Muscle of back (tissue), 11 donors: Measurements from ENCODE around the gene CFTR. TPM values are rescaled to one million over a fixed set of nuclear protein-coding genes. Genes with fewer than 3 reads are reported as not detected.
"Not testable (repeated sequence)": the region's sequence is repeated elsewhere in the genome, so short reads cannot be mapped to it uniquely, and the experiment has no call there.

Experiments
- DNase-seq, 3 donors: peaks; one replicate each; pipeline versions ENCODE4 v3.0.0 to v3.0.0-alpha.2; 2013
- polyA plus RNA-seq, 10 donors: library from polyadenylated mRNA; unstranded; fragments of 120-200 nt; gene quantifications; one replicate each; pipeline ENCODE4 v1.2.1, GENCODE V29; 2013; ENCODE audit not compliant: insufficient read length in 10 of 10

The CFTR gene
- polyA plus RNA-seq, 10 donors = 0.17 to 1.3 (median 0.43) TPM

- no peak for DNase-seq
Observed at GRCh38 chr7:117686311-117686935, 206.6 kb downstream of the CFTR start.

GRCh38 chr7:117688126-117688525 lies 208.3 kb downstream of the CFTR start:
- no peak for DNase-seq

GRCh38 chr7:117689406-117689805 lies 209.6 kb downstream of the CFTR start:
- no peak for DNase-seq

- no peak for DNase-seq
Observed at GRCh38 chr7:117690147-117690546, 210.3 kb downstream of the CFTR start.

- peak in 2 of 3 donors; percentile 11 to 21 for DNase-seq
Observed at GRCh38 chr7:117692338-117692737, 212.5 kb downstream of the CFTR start.

- peak in 1 of 3 donors; percentile 9 for DNase-seq
Observed at GRCh38 chr7:117698018-117698417, 218.2 kb downstream of the CFTR start.

GRCh38 chr7:117704063-117704462 lies 224.2 kb downstream of the CFTR start:
- DNase-seq = no peak

GRCh38 chr7:117705630-117706029 lies 225.8 kb downstream of the CFTR start:
- no peak for DNase-seq

GRCh38 chr7:117706210-117706609 lies 226.4 kb downstream of the CFTR start:
- DNase-seq = no peak

- DNase-seq = no peak
Observed at GRCh38 chr7:117707080-117707479, 227.3 kb downstream of the CFTR start.

- DNase-seq = not testable (repeated sequence)
Observed at GRCh38 chr7:117708173-117708572, 228.3 kb downstream of the CFTR start.

- no peak for DNase-seq
Observed at GRCh38 chr7:117711556-117711955, 231.7 kb downstream of the CFTR start.

- peak in 2 of 3 donors; percentile 15 to 22 for DNase-seq
Observed at GRCh38 chr7:117715784-117716445, 236.1 kb downstream of the CFTR start.

- no peak for DNase-seq
Observed at GRCh38 chr7:117716707-117717299, 237.0 kb downstream of the CFTR start.

- DNase-seq = no peak
Observed at GRCh38 chr7:117717357-117717756, 237.5 kb downstream of the CFTR start.

Other genes with a start within 250 kb of the CFTR start
- 10 to 100 TPM in 2 of 10 donors, 1 to 10 TPM in 8; 1.2 to 13.0 (median 3.9) TPM for gene WNT2, start 157.0 kb upstream of the CFTR start, polyA plus RNA-seq
- gene ASZ1, start 52.5 kb upstream of the CFTR start, polyA plus RNA-seq = under 1 TPM in 4 of 10 donors, not detected in 6; 0.05 to 0.09 (median 0.08) TPM